Measurements from ENCODE around the gene ABHD15.

The ABHD15 gene

DNA sequence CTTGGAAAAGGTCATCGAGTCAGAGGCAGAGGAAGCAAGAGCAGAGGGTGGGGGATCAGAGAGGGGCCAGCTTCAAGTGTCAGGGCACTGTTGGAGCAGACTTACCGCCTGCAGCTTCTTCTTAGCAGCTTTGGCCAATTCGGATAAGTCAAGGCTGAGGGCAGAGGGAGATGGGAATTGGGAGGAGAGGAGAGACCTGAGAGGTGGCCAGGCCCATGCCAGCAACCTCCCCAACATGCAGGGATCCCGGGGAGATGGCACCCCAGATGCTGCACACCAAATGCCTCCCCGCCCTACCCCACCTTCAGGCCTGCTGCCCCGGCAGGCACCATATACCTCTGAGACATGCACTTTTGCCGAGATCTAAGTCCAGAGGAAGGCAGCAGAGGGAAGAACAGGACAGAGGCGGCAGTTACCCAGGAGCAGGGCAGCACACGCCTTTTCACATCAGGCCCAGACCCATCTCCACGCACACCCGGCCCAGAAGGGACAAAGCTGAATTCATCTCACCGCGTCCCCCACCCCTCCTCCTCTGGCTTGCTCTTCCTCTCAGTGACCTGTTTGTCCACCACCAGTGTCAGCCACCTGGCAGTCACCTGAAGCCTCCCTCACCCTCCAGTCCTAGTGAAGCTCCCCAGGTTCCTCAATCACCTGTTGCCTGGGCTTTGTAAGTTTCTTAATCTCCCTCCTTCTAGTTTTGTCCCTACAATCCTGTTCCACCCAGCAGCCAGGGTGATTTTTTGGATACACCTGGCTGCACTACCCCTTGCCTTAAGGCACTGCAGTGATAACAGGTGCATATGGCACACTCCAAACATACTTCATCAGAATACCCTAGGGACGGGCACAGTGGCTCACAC lies 12.0 kb upstream of the ABHD15 start:
- FAIRE-seq (no peak), DNase-seq (ENCODE audit: insufficient read length, low spot score) (no peak)
- TF ChIP-seq CTCF (IDR thresholded peaks at IDR 0.05; ENCODE audit: insufficient read depth, missing control alignments), result no peak

GRCh38 chr17:29577385-29578211 lies 10.8 kb upstream of the ABHD15 start:
- no peak for DNase-seq (ENCODE audit: insufficient read length, low spot score)
- TF ChIP-seq CTCF (IDR thresholded peaks at IDR 0.05; ENCODE audit: insufficient read depth, missing control alignments), result no peak
- no peak for FAIRE-seq

GRCh38 chr17:29577001-29577370 lies 10.1 kb upstream of the ABHD15 start:
- no peak for FAIRE-seq
- TF ChIP-seq CTCF (IDR thresholded peaks at IDR 0.05; ENCODE audit: insufficient read depth, missing control alignments), result no peak
- no peak for DNase-seq (ENCODE audit: insufficient read length, low spot score)

GRCh38 chr17:29576214-29577000 lies 9.6 kb upstream of the ABHD15 start:
- no peak for TF ChIP-seq CTCF (IDR thresholded peaks at IDR 0.05; ENCODE audit: insufficient read depth, missing control alignments)
- DNase-seq (ENCODE audit: insufficient read length, low spot score) (no peak), FAIRE-seq (no peak)

- FAIRE-seq (no peak), DNase-seq (ENCODE audit: insufficient read length, low spot score) (no peak)
- no peak for TF ChIP-seq CTCF (IDR thresholded peaks at IDR 0.05; ENCODE audit: insufficient read depth, missing control alignments)
These were observed 8.8 kb upstream of the ABHD15 start for GRCh38 chr17:29575511-29576213.

- TF ChIP-seq CTCF (IDR thresholded peaks at IDR 0.05; ENCODE audit: insufficient read depth, missing control alignments), result no peak
- no peak for FAIRE-seq
- no peak for DNase-seq (ENCODE audit: insufficient read length, low spot score)
These were observed 8.1 kb upstream of the ABHD15 start for GRCh38 chr17:29574732-29575510.

Data from D721Med (cell line).